HG02840 (cell line): ENCODE data around the gene RASIP1.

Source experiments
- ATAC-seq: cut with Tn5 transposase; IDR thresholded peaks from one replicate; pipeline ENCODE4 v1.9.1; 2021; ENCODE audit warnings: mild to moderate bottlenecking, moderate library complexity, moderate number of reproducible peaks; ENCODE audit not compliant: unreplicated experiment, low FRiP score

The RASIP1 gene

DNA sequence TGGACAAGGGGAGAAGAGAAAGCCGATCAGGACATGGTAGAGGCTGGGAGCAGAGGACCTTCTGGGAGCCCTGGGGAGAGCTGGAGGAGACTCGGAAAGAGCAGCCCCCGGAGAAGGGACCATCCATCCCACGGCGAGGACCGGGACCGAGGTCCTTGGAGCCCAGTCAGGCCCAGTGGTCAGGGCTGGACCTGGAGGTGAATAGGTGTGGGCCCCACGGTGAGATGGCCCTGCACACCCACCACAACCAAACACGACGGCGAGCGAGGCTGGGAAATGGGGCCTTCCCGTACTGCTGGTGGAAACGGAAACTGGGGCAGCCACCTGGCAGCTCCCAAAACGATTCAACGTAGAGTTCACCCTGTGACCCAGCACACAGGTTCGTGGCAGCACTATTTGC is 63.9 kb downstream of the RASIP1 start:
- ATAC-seq = no peak

DNA sequence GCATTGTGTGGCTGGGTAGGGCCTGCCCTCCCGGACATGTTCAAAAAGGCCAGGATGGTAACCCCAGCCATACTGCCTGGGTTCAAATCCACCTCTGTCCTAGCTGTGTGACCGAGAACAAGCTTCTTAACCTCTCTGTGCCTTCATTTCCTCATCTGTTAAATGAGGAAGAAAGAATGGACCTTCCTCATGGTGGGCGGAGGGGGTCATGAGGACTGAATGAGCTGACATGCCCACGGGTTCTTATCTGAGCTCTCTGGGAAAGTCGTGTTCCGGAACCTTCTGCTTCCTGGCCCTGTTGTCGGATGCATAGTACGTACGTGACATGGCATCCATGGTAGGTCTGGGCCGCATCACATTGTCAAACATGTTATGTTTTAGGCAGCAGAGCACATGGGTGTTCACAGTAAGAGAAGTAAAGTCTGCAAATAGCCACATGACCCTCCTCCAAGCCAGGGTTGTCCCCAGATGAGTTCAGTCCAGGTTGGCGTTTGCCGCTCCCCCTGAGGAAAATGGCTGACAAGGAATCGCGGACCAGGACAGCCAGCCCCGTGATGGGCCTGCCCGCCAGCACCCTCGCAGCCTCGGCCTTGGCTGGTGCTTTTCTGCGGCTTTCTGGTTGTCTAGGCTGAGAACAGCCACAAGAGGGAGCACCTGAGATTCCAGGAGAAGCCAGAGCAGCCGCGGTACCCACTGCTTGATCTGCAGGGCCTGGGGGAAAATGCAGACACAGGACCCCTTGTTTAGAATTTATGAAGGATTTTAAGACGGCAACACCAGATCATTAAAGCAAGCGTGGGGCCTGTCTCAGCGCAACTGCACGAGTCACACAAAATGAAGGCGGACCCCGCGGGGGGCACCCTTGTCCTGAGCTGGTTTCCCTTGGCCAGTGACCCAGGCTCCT is 65.2 kb downstream of the RASIP1 start:
- ATAC-seq = no peak

DNA sequence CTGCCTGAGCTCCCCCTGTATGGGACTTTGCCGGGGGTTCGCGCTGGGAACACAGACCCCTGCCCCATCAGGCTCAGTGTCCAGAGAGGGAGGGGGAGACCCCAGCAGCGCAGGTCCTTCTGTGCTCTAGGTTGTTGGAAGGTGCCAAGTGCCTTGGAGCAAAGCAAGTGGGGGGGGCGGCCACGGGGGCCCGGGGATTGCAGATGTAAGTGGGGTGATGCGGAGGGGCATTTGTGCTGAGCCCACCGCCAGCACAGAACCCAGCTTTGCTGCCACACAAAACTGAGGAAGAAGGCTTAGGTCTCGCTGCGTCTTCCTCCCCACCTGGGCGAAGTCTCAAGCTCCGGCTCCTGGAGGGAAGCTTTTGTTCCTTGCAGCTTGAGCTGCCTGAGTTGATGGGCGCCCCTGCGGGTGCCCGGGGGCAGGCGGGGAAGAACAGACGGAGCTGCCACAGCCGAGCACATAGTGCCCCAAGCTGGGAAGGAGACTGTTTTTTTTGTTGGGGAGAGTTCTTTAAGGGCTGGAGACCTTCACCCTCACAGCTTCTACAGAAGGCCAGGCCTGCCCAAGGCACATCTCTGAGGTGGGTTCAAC is 66.1 kb downstream of the RASIP1 start:
- ATAC-seq = no peak

DNA sequence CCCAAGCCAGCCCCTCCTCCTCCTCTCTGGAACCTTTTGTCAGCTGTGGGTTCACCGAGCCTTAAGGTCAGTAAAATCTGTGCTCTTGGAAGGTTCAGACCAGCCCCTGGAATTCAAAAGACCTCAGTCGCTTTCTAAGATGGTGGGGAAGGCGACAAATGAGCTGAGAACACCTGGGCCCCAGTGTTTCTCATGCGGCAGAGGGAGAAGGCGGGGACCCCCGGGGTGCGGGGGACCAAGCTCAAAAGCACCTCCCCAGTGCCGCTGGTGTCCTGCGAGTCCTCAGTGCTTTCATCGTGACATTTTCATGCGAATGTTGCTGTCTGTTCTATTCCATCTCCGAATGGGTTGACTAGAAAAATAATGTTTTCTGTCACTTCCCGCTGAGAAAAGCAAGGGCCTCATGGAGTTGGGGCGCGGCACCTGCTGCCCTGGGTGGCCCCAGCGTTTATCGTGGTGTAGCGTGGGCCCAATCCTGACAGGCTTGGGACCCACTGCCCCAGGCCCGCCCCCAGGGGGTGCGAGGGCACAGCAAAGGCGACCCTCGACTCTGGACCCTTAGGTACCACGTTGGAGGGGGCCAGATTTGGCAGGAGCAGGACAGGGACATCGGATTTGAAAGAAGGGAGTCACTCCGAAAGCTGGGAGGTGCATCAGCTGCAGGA is 66.8 kb downstream of the RASIP1 start:
- ATAC-seq = no peak

- ATAC-seq = no peak
These were observed 67.4 kb downstream of the RASIP1 start, which contains the start of gene NTN5 for GRCh38 chr19:48672994-48673393. Gene NTN5 (minus strand): TSS chr19:48673017. CDS start chr19:48670986, 2,031 bp downstream.

DNA sequence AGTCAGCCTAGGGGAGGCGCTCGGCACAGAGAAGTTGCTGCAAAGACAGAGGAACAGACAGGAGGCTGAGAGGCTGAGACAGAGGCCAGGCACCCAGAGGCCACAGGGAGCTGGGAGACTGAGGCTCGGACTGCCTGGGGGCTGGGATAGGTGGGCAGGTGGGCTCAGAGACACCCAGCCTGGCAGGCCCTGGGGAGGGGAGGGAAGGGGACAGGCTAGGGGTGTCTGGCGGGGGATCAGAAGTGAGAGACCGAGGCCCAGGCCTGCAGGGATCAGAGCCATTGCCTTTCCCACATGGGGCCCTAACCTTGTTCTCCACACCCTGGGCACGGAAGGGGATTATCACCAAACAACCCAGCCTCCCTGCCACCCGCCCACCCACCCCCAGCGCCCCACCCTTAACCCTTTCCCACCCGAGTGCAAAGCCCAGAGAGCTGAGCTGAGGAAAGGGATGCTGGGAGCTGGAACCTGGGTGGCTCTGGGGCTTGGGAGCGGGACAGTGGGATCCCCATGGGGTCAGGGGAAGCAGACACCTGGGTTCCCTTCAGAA is 68.9 kb downstream of the RASIP1 start:
- no peak for ATAC-seq

- no peak for ATAC-seq
These were observed 69.5 kb downstream of the RASIP1 start for GRCh38 chr19:48670699-48671445.
